ENCODE results near the gene ANKLE2.

The ANKLE2 gene

GRCh38 chr12:132735496-132735895, 26.1 kb downstream of the ANKLE2 start:
- 98% methylated on average over 20 of the region's 20 CpGs for WGBS
- Histone ChIP-seq H3K36me3 (ENCODE audit: control insufficient read depth in 1 of 2, insufficient read depth in 2 of 2, low read depth in 1 of 2, low read length in 2 of 2) (peaks cover 90 to 94% of the 10 kb centered on the region in 2 experiments), H3K4ac (ENCODE audit: low read depth in 1 of 2, low read length in 2 of 2) (no peak overlapping the region), H3K4me2 (ENCODE audit: low read length, poor library complexity, severe bottlenecking) (no peak overlapping the region), H3K4me3 (ENCODE audit: insufficient read depth in 1 of 2, low read depth in 1 of 2, low read length in 2 of 2) (no peak overlapping the region), H2BK12ac (ENCODE audit: low read length in 2 of 2) (no peak overlapping the region), H3K9ac (ENCODE audit: low read length) (no peak overlapping the region), H4K8ac (ENCODE audit: low read length) (no peak overlapping the region), H3K23ac (ENCODE audit: low read length in 2 of 2) (no peak overlapping the region), H3K79me1 (replicated peaks; ENCODE audit: low read length, poor library complexity, severe bottlenecking) (peaks cover 40% of the 10 kb centered on the region), H2BK5ac (ENCODE audit: low read depth, low read length, poor library complexity, severe bottlenecking) (no peak overlapping the region), H2AFZ (ENCODE audit: low read depth, low read length) (no peak overlapping the region), H3K27ac (ENCODE audit: low read length, poor library complexity, severe bottlenecking) (no peak overlapping the region), H3K4me1 (ENCODE audit: control insufficient read depth, insufficient read depth, low read depth, low read length) (peaks cover 3% of the 10 kb centered on the region), H2AK5ac (ENCODE audit: low read length, severe bottlenecking) (no peak overlapping the region), H3K9me3 (ENCODE audit: control insufficient read depth, low read length) (no peaks in the 10 kb centered on the region), H3K18ac (ENCODE audit: low read depth in 1 of 2, low read length in 2 of 2) (no peak overlapping the region), H3K27me3 (ENCODE audit: control insufficient read depth in 1 of 2, insufficient read depth in 1 of 2, low read length in 2 of 2) (no peaks in the 10 kb centered on the region), H2BK120ac (ENCODE audit: low read depth, low read length) (no peak overlapping the region), H2BK15ac (ENCODE audit: low read depth, poor library complexity, severe bottlenecking) (no peak overlapping the region), H3K14ac (ENCODE audit: low read length in 2 of 2) (no peak overlapping the region), H4K91ac (ENCODE audit: low read length) (no peak overlapping the region)
- no peak for DNase-seq

- Histone ChIP-seq H3K9ac (ENCODE audit: low read length) (no peak overlapping the region), H3K18ac (ENCODE audit: low read depth in 1 of 2, low read length in 2 of 2) (no peak overlapping the region), H2BK12ac (ENCODE audit: low read length in 2 of 2) (no peak overlapping the region), H2BK120ac (ENCODE audit: low read depth, low read length) (no peak overlapping the region), H3K9me3 (ENCODE audit: control insufficient read depth, low read length) (no peaks in the 10 kb centered on the region), H3K4me2 (ENCODE audit: low read length, poor library complexity, severe bottlenecking) (no peak overlapping the region), H3K14ac (ENCODE audit: low read length in 2 of 2) (no peak overlapping the region), H2BK15ac (ENCODE audit: low read depth, poor library complexity, severe bottlenecking) (no peak overlapping the region), H3K79me1 (replicated peaks; ENCODE audit: low read length, poor library complexity, severe bottlenecking) (peaks cover 32% of the 10 kb centered on the region), H2AFZ (ENCODE audit: low read depth, low read length) (no peak overlapping the region), H3K4ac (ENCODE audit: low read depth in 1 of 2, low read length in 2 of 2) (no peak overlapping the region), H3K23ac (ENCODE audit: low read length in 2 of 2) (no peak overlapping the region), H2BK5ac (ENCODE audit: low read depth, low read length, poor library complexity, severe bottlenecking) (no peak overlapping the region), H3K27me3 (ENCODE audit: control insufficient read depth in 1 of 2, insufficient read depth in 1 of 2, low read length in 2 of 2) (no peaks in the 10 kb centered on the region), H4K8ac (ENCODE audit: low read length) (no peak overlapping the region), H3K36me3 (ENCODE audit: control insufficient read depth in 1 of 2, insufficient read depth in 2 of 2, low read depth in 1 of 2, low read length in 2 of 2) (peaks cover 90 to 91% of the 10 kb centered on the region in 2 experiments), H2AK5ac (ENCODE audit: low read length, severe bottlenecking) (no peak overlapping the region), H3K27ac (ENCODE audit: low read length, poor library complexity, severe bottlenecking) (peak overlapping the region; percentile 34), H3K4me1 (ENCODE audit: control insufficient read depth, insufficient read depth, low read depth, low read length) (peaks cover 3% of the 10 kb centered on the region), H4K91ac (ENCODE audit: low read length) (no peak overlapping the region), H3K4me3 (ENCODE audit: insufficient read depth in 1 of 2, low read depth in 1 of 2, low read length in 2 of 2) (no peak overlapping the region)
- no peak for DNase-seq
- 84% methylated on average over 10 of the region's 10 CpGs for WGBS
Measured at GRCh38 chr12:132734206-132734605, 27.4 kb downstream of the ANKLE2 start.

- Histone ChIP-seq H3K4me2 (ENCODE audit: low read length, poor library complexity, severe bottlenecking) (no peak overlapping the region), H2BK120ac (ENCODE audit: low read depth, low read length) (no peak overlapping the region), H3K4me1 (ENCODE audit: control insufficient read depth, insufficient read depth, low read depth, low read length) (peaks cover 3% of the 10 kb centered on the region), H3K4me3 (ENCODE audit: insufficient read depth in 1 of 2, low read depth in 1 of 2, low read length in 2 of 2) (no peak overlapping the region), H4K8ac (ENCODE audit: low read length) (no peak overlapping the region), H3K9ac (ENCODE audit: low read length) (no peak overlapping the region), H2BK12ac (ENCODE audit: low read length in 2 of 2) (no peak overlapping the region), H3K36me3 (ENCODE audit: control insufficient read depth in 1 of 2, insufficient read depth in 2 of 2, low read depth in 1 of 2, low read length in 2 of 2) (peaks cover 91 to 92% of the 10 kb centered on the region in 2 experiments), H2AFZ (ENCODE audit: low read depth, low read length) (no peak overlapping the region), H3K4ac (ENCODE audit: low read depth in 1 of 2, low read length in 2 of 2) (no peak overlapping the region), H4K91ac (ENCODE audit: low read length) (peak overlapping the region; percentile 35), H2BK15ac (ENCODE audit: low read depth, poor library complexity, severe bottlenecking) (no peak overlapping the region), H3K27ac (ENCODE audit: low read length, poor library complexity, severe bottlenecking) (no peak overlapping the region), H3K18ac (ENCODE audit: low read depth in 1 of 2, low read length in 2 of 2) (no peak overlapping the region), H2BK5ac (ENCODE audit: low read depth, low read length, poor library complexity, severe bottlenecking) (no peak overlapping the region), H3K79me1 (replicated peaks; ENCODE audit: low read length, poor library complexity, severe bottlenecking) (peaks cover 35% of the 10 kb centered on the region), H3K14ac (ENCODE audit: low read length in 2 of 2) (no peak overlapping the region), H2AK5ac (ENCODE audit: low read length, severe bottlenecking) (no peak overlapping the region), H3K27me3 (ENCODE audit: control insufficient read depth in 1 of 2, insufficient read depth in 1 of 2, low read length in 2 of 2) (no peaks in the 10 kb centered on the region), H3K9me3 (ENCODE audit: control insufficient read depth, low read length) (no peaks in the 10 kb centered on the region), H3K23ac (ENCODE audit: low read length in 2 of 2) (no peak overlapping the region)
- DNase-seq = no peak
- WGBS = 90% methylated on average over 16 of the region's 17 CpGs
Measured at GRCh38 chr12:132731574-132731973, 30.1 kb downstream of the ANKLE2 start.

- H3K4me2 ChIP-seq (ENCODE audit: low read length, poor library complexity, severe bottlenecking) = no peak overlapping the region
- H3K27me3 ChIP-seq (ENCODE audit: control insufficient read depth in 1 of 2, insufficient read depth in 1 of 2, low read length in 2 of 2) = no peaks in the 10 kb centered on the region
- H2BK15ac ChIP-seq (ENCODE audit: low read depth, poor library complexity, severe bottlenecking) = no peak overlapping the region
- 98% methylated on average over 9 of the region's 11 CpGs for WGBS
- H3K4me1 ChIP-seq (ENCODE audit: control insufficient read depth, insufficient read depth, low read depth, low read length) = peaks cover 3% of the 10 kb centered on the region
- H3K4ac ChIP-seq (ENCODE audit: low read depth in 1 of 2, low read length in 2 of 2) = no peak overlapping the region
- H3K27ac ChIP-seq (ENCODE audit: low read length, poor library complexity, severe bottlenecking) = no peak overlapping the region
- H4K91ac ChIP-seq (ENCODE audit: low read length) = no peak overlapping the region
- peaks cover 29% of the 10 kb centered on the region for H3K79me1 ChIP-seq (replicated peaks; ENCODE audit: low read length, poor library complexity, severe bottlenecking)
- H2BK12ac ChIP-seq (ENCODE audit: low read length in 2 of 2) = no peak overlapping the region
- peaks cover 89 to 92% of the 10 kb centered on the region in 2 experiments for H3K36me3 ChIP-seq (ENCODE audit: control insufficient read depth in 1 of 2, insufficient read depth in 2 of 2, low read depth in 1 of 2, low read length in 2 of 2)
- H3K14ac ChIP-seq (ENCODE audit: low read length in 2 of 2) = no peak overlapping the region
- H3K18ac ChIP-seq (ENCODE audit: low read depth in 1 of 2, low read length in 2 of 2) = no peak overlapping the region
- H3K9ac ChIP-seq (ENCODE audit: low read length) = no peak overlapping the region
- H2BK5ac ChIP-seq (ENCODE audit: low read depth, low read length, poor library complexity, severe bottlenecking) = no peak overlapping the region
- H2AK5ac ChIP-seq (ENCODE audit: low read length, severe bottlenecking) = no peak overlapping the region
- DNase-seq = no peak
- no peak overlapping the region for H2AFZ ChIP-seq (ENCODE audit: low read depth, low read length)
- no peaks in the 10 kb centered on the region for H3K9me3 ChIP-seq (ENCODE audit: control insufficient read depth, low read length)
- no peak overlapping the region for H2BK120ac ChIP-seq (ENCODE audit: low read depth, low read length)
- no peak overlapping the region for H3K4me3 ChIP-seq (ENCODE audit: insufficient read depth in 1 of 2, low read depth in 1 of 2, low read length in 2 of 2)
- no peak overlapping the region for H4K8ac ChIP-seq (ENCODE audit: low read length)
- no peak overlapping the region for H3K23ac ChIP-seq (ENCODE audit: low read length in 2 of 2)
Measured at GRCh38 chr12:132730353-132730752, 31.3 kb downstream of the ANKLE2 start.
